IMR-90 (cell line): ENCODE results near the gene SLIT1. TPM values are rescaled to one million over a fixed set of nuclear protein-coding genes. Genes with fewer than 3 reads are reported as not detected.

Source experiments
- ATAC-seq: fragments of 200-7000 bp; cut with Tn5 transposase; 2 replicates; pipeline ENCODE4 v1.9.1; 2020; ENCODE audit warnings: low read depth, mild to moderate bottlenecking, moderate library complexity
- BruUV-seq: library from RNA; stranded (reverse); fragments of 400-500 nt; replicated peaks from 2 replicates; lab custom pipeline; 2021; lab: Mats Ljungman, UMichigan
- CTCF ChIA-PET: fragments of 300-600 bp; formaldehyde crosslinking; extraction: SDS; loops from one replicate; lab custom pipeline; 2021; ENCODE audit warnings: antibody characterized with exemption; lab: Yijun Ruan, JAX
- POLR2A ChIA-PET: fragments of 300-600 bp; sonication (Branson Sonifier 250); formaldehyde crosslinking; loops from one replicate; lab custom pipeline; 2022; ENCODE audit warnings: antibody characterized with exemption; ENCODE audit not compliant: unreplicated experiment; lab: Charles Lee
- DNase-seq: peaks from one replicate; pipeline ENCODE4 v3.0.0; 2013
- H2AFZ ChIP-seq: replicated peaks from 2 replicates; pipeline ENCODE3; 2013; ENCODE audit warnings: low read length, mild to moderate bottlenecking; ENCODE audit not compliant: poor library complexity
- H2AK5ac ChIP-seq: 2 replicates; pipeline ENCODE4 v1.6.1; 2013; ENCODE audit warnings: low read depth, low read length, inconsistent platforms
- H2AK9ac ChIP-seq: replicated peaks from 2 replicates; pipeline ENCODE3; 2013; ENCODE audit warnings: mild to moderate bottlenecking, low read depth, low read length, moderate library complexity; ENCODE audit not compliant: poor library complexity
- H2BK120ac ChIP-seq: 2 replicates; pipeline ENCODE4 v1.6.1; 2013; ENCODE audit warnings: low read depth, low read length, inconsistent platforms
- H2BK15ac ChIP-seq: 3 replicates; pipeline ENCODE4 v1.6.1; 2013; ENCODE audit warnings: low read depth, low read length, inconsistent platforms
- H2BK20ac ChIP-seq: 2 replicates; pipeline ENCODE4 v1.6.1; 2013; ENCODE audit warnings: low read depth, mild to moderate bottlenecking, inconsistent platforms, low read length, moderate library complexity
- H2BK5ac ChIP-seq: 2 replicates; pipeline ENCODE4 v1.6.1; 2013; ENCODE audit warnings: mild to moderate bottlenecking, low read depth, low read length, inconsistent platforms; ENCODE audit not compliant: poor library complexity, severe bottlenecking
- H3K14ac ChIP-seq: replicated peaks from 2 replicates; pipeline ENCODE4 v1.6.1; 2013; ENCODE audit warnings: low read depth, low read length, inconsistent platforms
- H3K18ac ChIP-seq: 2 replicates; pipeline ENCODE4 v1.6.1; 2013; ENCODE audit warnings: low read depth, low read length, control low read depth
- H3K23ac ChIP-seq: 2 replicates; pipeline ENCODE4 v1.6.1; 2013; ENCODE audit warnings: low read depth, low read length, inconsistent platforms
- H3K27ac ChIP-seq: 2 replicates; pipeline ENCODE4 v1.5.1; 2013; ENCODE audit warnings: mild to moderate bottlenecking, control low read depth, low read length; ENCODE audit not compliant: insufficient read depth
- H3K27me3 ChIP-seq: 2 replicates; pipeline ENCODE4 v1.6.1; 2013; ENCODE audit warnings: low read length; ENCODE audit not compliant: control insufficient read depth, insufficient read depth
- H3K36me3 ChIP-seq: 2 replicates; pipeline ENCODE4 v1.6.1; 2013; ENCODE audit warnings: low read length, mixed read lengths; ENCODE audit not compliant: control insufficient read depth, insufficient read depth
- H3K4ac ChIP-seq: 2 replicates; pipeline ENCODE4 v1.6.1; 2013; ENCODE audit warnings: low read depth, low read length, inconsistent platforms
- H3K4me1 ChIP-seq: 2 replicates; pipeline ENCODE4 v1.6.1; 2013; ENCODE audit warnings: low read length, mixed read lengths; ENCODE audit not compliant: control insufficient read depth, insufficient read depth
- H3K4me2 ChIP-seq: 2 replicates; pipeline ENCODE4 v1.6.1; 2013; ENCODE audit warnings: low read depth, mild to moderate bottlenecking, control low read depth, low read length, moderate library complexity
- H3K4me3 ChIP-seq: 2 replicates; pipeline ENCODE4 v1.5.1; 2013; ENCODE audit warnings: low read depth, mild to moderate bottlenecking, control low read depth, low read length, moderate library complexity; ENCODE audit not compliant: insufficient read depth
- H3K56ac ChIP-seq: 2 replicates; pipeline ENCODE4 v1.6.1; 2013; ENCODE audit warnings: low read length, inconsistent platforms; ENCODE audit not compliant: insufficient read depth; ENCODE audit errors: extremely low read depth
- H3K79me1 ChIP-seq, 2 experiments: 2 replicates each; pipeline ENCODE4 v1.6.1; 2013; ENCODE audit warnings: low read length in 2 of 2, inconsistent platforms in 1 of 2, low read depth in 1 of 2
- H3K9ac ChIP-seq: 2 replicates; pipeline ENCODE4 v1.6.1; 2013; ENCODE audit warnings: low read depth, low read length, control low read depth
- H3K9me1 ChIP-seq: 2 replicates; pipeline ENCODE4 v1.6.1; 2013; ENCODE audit warnings: low read length, inconsistent platforms; ENCODE audit not compliant: insufficient read depth
- H3K9me3 ChIP-seq: 2 replicates; pipeline ENCODE4 v1.6.1; 2013; ENCODE audit warnings: low read length; ENCODE audit not compliant: control insufficient read depth, insufficient read depth
- H4K20me1 ChIP-seq: 2 replicates; pipeline ENCODE4 v1.6.1; 2013; ENCODE audit warnings: low read length, inconsistent platforms; ENCODE audit not compliant: insufficient read depth
- H4K5ac ChIP-seq: 2 replicates; pipeline ENCODE4 v1.6.1; 2013; ENCODE audit warnings: mild to moderate bottlenecking, low read depth, low read length, control low read depth
- H4K8ac ChIP-seq, 2 experiments: 2 replicates each; pipeline ENCODE4 v1.6.1; 2013; ENCODE audit warnings: low read depth in 2 of 2, low read length in 2 of 2, control low read depth in 1 of 2, inconsistent platforms in 1 of 2
- H4K91ac ChIP-seq: 2 replicates; pipeline ENCODE4 v1.6.1; 2013; ENCODE audit warnings: low read depth, low read length, inconsistent platforms; ENCODE audit not compliant: insufficient read depth
- BHLHE40 ChIP-seq: fragments of 150-350 bp; IDR thresholded peaks from 2 replicates; pipeline ENCODE4 v1.6.1; 2016; ENCODE audit warnings: mild to moderate bottlenecking, low read depth, low read length
- CEBPB ChIP-seq: IDR thresholded peaks from 2 replicates; pipeline ENCODE4 v1.6.1; 2012; ENCODE audit warnings: low read depth, low read length, improper control_type of control experiment
- CHD1 ChIP-seq: IDR thresholded peaks from 2 replicates; pipeline ENCODE4 v1.6.1; 2012; ENCODE audit warnings: low read depth, low read length, improper control_type of control experiment
- CTCF ChIP-seq: conservative IDR thresholded peaks from 2 replicates; pipeline ENCODE4 v1.5.1; 2012; ENCODE audit warnings: mild to moderate bottlenecking, low read depth, low read length, improper control_type of control experiment
- ELK1 ChIP-seq: fragments of 150-350 bp; IDR thresholded peaks from 2 replicates; pipeline ENCODE4 v1.6.1; 2016; ENCODE audit warnings: low read depth, mild to moderate bottlenecking, low read length, moderate library complexity, borderline replicate concordance
- FOS ChIP-seq: fragments of 150-350 bp; IDR thresholded peaks from 2 replicates; pipeline ENCODE4 v1.6.1; 2016; ENCODE audit warnings: low read depth, low read length
- MAFK ChIP-seq: IDR thresholded peaks from 2 replicates; pipeline ENCODE4 v1.6.1; 2012; ENCODE audit warnings: low read depth, low read length, improper control_type of control experiment
- MAZ ChIP-seq: IDR thresholded peaks from 2 replicates; pipeline ENCODE4 v1.6.1; 2012; ENCODE audit warnings: low read depth, mild to moderate bottlenecking, low read length, improper control_type of control experiment, moderate library complexity, borderline replicate concordance
- MXI1 ChIP-seq: IDR thresholded peaks from 2 replicates; pipeline ENCODE4 v1.6.1; 2012; ENCODE audit warnings: low read depth, mild to moderate bottlenecking, low read length, moderate library complexity, borderline replicate concordance
- NFE2L2 ChIP-seq: fragments of 150-350 bp; IDR thresholded peaks from 2 replicates; pipeline ENCODE4 v1.6.1; 2016; ENCODE audit warnings: low read depth, mild to moderate bottlenecking, low read length
- POLR2A ChIP-seq: IDR thresholded peaks from 2 replicates; pipeline ENCODE4 v1.6.1; 2012; ENCODE audit warnings: mild to moderate bottlenecking, low read depth, low read length
- RAD21 ChIP-seq: IDR thresholded peaks from 2 replicates; pipeline ENCODE4 v1.6.1; 2012; ENCODE audit warnings: low read length, improper control_type of control experiment
- SMC3 ChIP-seq: fragments of 150-350 bp; IDR thresholded peaks from 2 replicates; pipeline ENCODE4 v1.6.1; 2016; ENCODE audit warnings: low read depth, mild to moderate bottlenecking, antibody characterized with exemption, low read length, moderate library complexity
- USF2 ChIP-seq: fragments of 150-350 bp; IDR thresholded peaks from 2 replicates; pipeline ENCODE4 v1.6.1; 2017; ENCODE audit warnings: mild to moderate bottlenecking, antibody characterized with exemption, low read length, low read depth
- WGBS, 2 experiments: methylation state at CpG; one replicate each; pipeline versions ENCODE4 v1.1.5 to v1.1.7; 2013; ENCODE audit warnings: missing lambda C conversion rate in 2 of 2; ENCODE audit not compliant: insufficient read length in 1 of 2; ENCODE audit errors: extremely low coverage in 2 of 2; 5-methylcytosine and 5-hydroxymethylcytosine counted together
- dilution Hi-C: fragments of 300-500 bp; cut with HindIII; formaldehyde crosslinking; loops from one replicate; pipeline ENCODE4 v1.14.3; 2018; ENCODE audit warnings: low sequenced_read_pairs; ENCODE audit not compliant: unreplicated experiment
- in situ Hi-C: fragments of 300-500 bp; cut with MboI; formaldehyde crosslinking; loops from 3 replicates; pipeline ENCODE4 v1.14.3; 2019; ENCODE audit warnings: low sequenced_read_pairs, inconsistent platforms, mixed read lengths
- intact Hi-C: fragments of 100-400 bp; cut with micrococcal nuclease; formaldehyde crosslinking; loops from 2 replicates; pipeline ENCODE4 v1.10.0; 2022
- polyA plus RNA-seq, 3 experiments: library from polyadenylated mRNA; depleted of rRNA; stranded (reverse); fragments of >200 nt; gene quantifications; 2 replicates each; pipeline ENCODE4 v1.2.3, GENCODE V29; 2012; ENCODE audit warnings: low replicate concordance in 1 of 3
- total RNA-seq: library from RNA; depleted of rRNA; stranded (reverse); fragments of >200 nt; gene quantifications from 2 replicates; pipeline ENCODE4 v1.2.3, GENCODE V29; 2012

SLIT1 gene
- total and polyA plus RNA-seq, 2 of the 4 experiments (the other 2 are of a cell fraction): under 0.01 TPM

GRCh38 chr10:97234400-97234799, 48.6 kb upstream of the SLIT1 start:
- H2BK5ac ChIP-seq: no peak overlapping the region
- H3K9me3 ChIP-seq: no peaks in the 10 kb centered on the region
- no peak overlapping the region for H3K9ac ChIP-seq
- H3K27ac ChIP-seq: no peak overlapping the region
- DNase-seq (peak; percentile 64), ATAC-seq (peak; percentile 61)
- no peak overlapping the region for H4K5ac ChIP-seq
- H2AFZ ChIP-seq: no peak overlapping the region
- ChIA-PET CTCF (interaction anchor here (0.7 to 2.3 kb wide), 6 partner anchors 9 to 162 kb away, joined by 3 to 10 read pairs (median 4); no protein-coding TSS in a partner anchor), POLR2A (no interaction called here)
- no peak overlapping the region for H3K18ac ChIP-seq
- H3K79me1 ChIP-seq: no peaks in the 10 kb centered on the region
- H2AK5ac ChIP-seq: no peak overlapping the region
- no peak overlapping the region for H3K23ac ChIP-seq
- no peak overlapping the region for H3K4ac ChIP-seq
- H3K56ac ChIP-seq: no peak overlapping the region
- H3K4me1 ChIP-seq: peaks cover 2% of the 10 kb centered on the region; the same call in 1 of the 2 replicates
- H2BK20ac ChIP-seq: no peak overlapping the region
- H4K20me1 ChIP-seq: no peaks in the 10 kb centered on the region
- TF ChIP-seq ELK1 (no peak), USF2 (no peak), NFE2L2 (no peak), RAD21 (peak; percentile 84), SMC3 (peak; percentile 67), BHLHE40 (no peak), MXI1 (no peak), CEBPB (no peak), CHD1 (no peak), MAFK (no peak), CTCF (peak; percentile 76), FOS (no peak), MAZ (no peak), POLR2A (no peak)
- H3K27me3 ChIP-seq: no peaks in the 10 kb centered on the region
- no peak overlapping the region for H3K14ac ChIP-seq
- no peak overlapping the region for H3K4me2 ChIP-seq
- in situ Hi-C loops (no loop called here), dilution Hi-C loops (no loop called here), intact Hi-C loops (loop anchor here (1.0 to 5.0 kb wide), 2 partner anchors 161 to 837 kb away; no protein-coding TSS in a partner anchor)
- no peak overlapping the region for H2AK9ac ChIP-seq
- H3K9me1 ChIP-seq: no peaks in the 10 kb centered on the region
- H3K36me3 ChIP-seq: no peaks in the 10 kb centered on the region
- no peak overlapping the region for H2BK15ac ChIP-seq
- WGBS, 2 experiments: no CpG with 5 or more reads among the region's 1 CpG
- BruUV-seq: no TSS peak
- H4K8ac ChIP-seq: no peak overlapping the region
- H3K4me3 ChIP-seq: no peak overlapping the region
- no peak overlapping the region for H4K91ac ChIP-seq
- no peak overlapping the region for H2BK120ac ChIP-seq
